Fibroblast of upper back skin (primary cell): ENCODE data around the gene ASCL4.

Experiments used
- DNase-seq: peaks from one replicate; pipeline ENCODE4 v3.0.0-alpha.2; 2013

The ASCL4 gene

GRCh38 chr12:107779077-107779831 is 4.8 kb downstream of the ASCL4 start:
- DNase-seq: no peak

- no peak for DNase-seq
These were observed 5.8 kb downstream of the ASCL4 start for GRCh38 chr12:107780298-107780697.

GRCh38 chr12:107782067-107782466 is 7.6 kb downstream of the ASCL4 start:
- DNase-seq: no peak

GRCh38 chr12:107783406-107784376 is 9.2 kb downstream of the ASCL4 start:
- DNase-seq: no peak

GRCh38 chr12:107788281-107788680 is 13.8 kb downstream of the ASCL4 start:
- DNase-seq: no peak

GRCh38 chr12:107788690-107789458 is 14.4 kb downstream of the ASCL4 start:
- no peak for DNase-seq

GRCh38 chr12:107791465-107792089 is 17.1 kb downstream of the ASCL4 start:
- DNase-seq: no peak

GRCh38 chr12:107794451-107794850 is 19.9 kb downstream of the ASCL4 start:
- DNase-seq: no peak

- no peak for DNase-seq
These were observed 24.1 kb downstream of the ASCL4 start for GRCh38 chr12:107798580-107798979.

- DNase-seq: peak; percentile 5
These were observed 26.6 kb downstream of the ASCL4 start for GRCh38 chr12:107801150-107801549.

- DNase-seq: no peak
These were observed 28.6 kb downstream of the ASCL4 start for GRCh38 chr12:107803092-107803491.

- DNase-seq: no peak
These were observed 31.1 kb downstream of the ASCL4 start for GRCh38 chr12:107805488-107806180.

GRCh38 chr12:107807471-107808150 is 33.1 kb downstream of the ASCL4 start:
- no peak for DNase-seq

GRCh38 chr12:107817250-107817649 is 42.7 kb downstream of the ASCL4 start:
- DNase-seq: no peak

GRCh38 chr12:107818984-107819383 is 44.5 kb downstream of the ASCL4 start:
- peak; percentile 61 for DNase-seq

GRCh38 chr12:107822356-107822755 is 47.9 kb downstream of the ASCL4 start:
- no peak for DNase-seq
